IMR-90 (cell line): Measurements from ENCODE around the gene OR2T29.
"Not testable (repeated sequence)": the region's sequence is repeated elsewhere in the genome, so short reads cannot be mapped to it uniquely, and the experiment has no call there.

Source experiments
- CEBPB ChIP-seq: IDR thresholded peaks from 2 replicates; pipeline ENCODE4 v1.6.1; 2012; ENCODE audit warnings: low read depth, low read length, improper control_type of control experiment
- FOS ChIP-seq: fragments of 150-350 bp; IDR thresholded peaks from 2 replicates; pipeline ENCODE4 v1.6.1; 2016; ENCODE audit warnings: low read depth, low read length
- POLR2A ChIP-seq: IDR thresholded peaks from 2 replicates; pipeline ENCODE4 v1.6.1; 2012; ENCODE audit warnings: mild to moderate bottlenecking, low read depth, low read length
- RAD21 ChIP-seq: IDR thresholded peaks from 2 replicates; pipeline ENCODE4 v1.6.1; 2012; ENCODE audit warnings: low read length, improper control_type of control experiment
- RFX5 ChIP-seq: IDR thresholded peaks from 2 replicates; pipeline ENCODE4 v1.8.0; 2012; ENCODE audit warnings: low read depth, mild to moderate bottlenecking, low read length, moderate library complexity
- TF ChIP-seq, protein P1 (sequence below): conservative IDR thresholded peaks from 2 replicates; pipeline ENCODE4 v1.5.1; 2012; ENCODE audit warnings: mild to moderate bottlenecking, low read depth, low read length, improper control_type of control experiment
- TF ChIP-seq, protein P2 (sequence below): fragments of 150-350 bp; IDR thresholded peaks from 2 replicates; pipeline ENCODE4 v1.6.1; 2016; ENCODE audit warnings: low read depth, mild to moderate bottlenecking, low read length, moderate library complexity, borderline replicate concordance

DNA sequence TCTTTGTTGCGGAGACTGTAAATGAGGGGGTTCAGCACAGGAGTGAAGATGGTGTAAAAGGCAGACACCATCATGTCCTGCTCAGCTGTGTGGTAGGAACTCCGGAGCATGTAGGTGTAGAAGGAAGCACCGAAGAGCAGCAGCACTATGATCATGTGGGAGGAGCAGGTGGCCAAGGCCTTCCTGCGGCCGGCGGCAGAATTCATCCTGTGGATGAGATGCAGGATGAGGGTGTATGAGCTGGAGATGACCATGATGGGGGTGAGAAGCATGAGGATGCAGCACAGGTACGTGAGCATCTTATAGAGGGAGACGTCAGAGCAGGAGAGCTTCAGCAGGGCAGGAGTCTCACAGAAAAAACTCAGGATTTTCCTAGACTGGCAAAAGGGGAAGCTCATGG lies 11.3 kb upstream of the OR2T29 start:
- not testable (repeated sequence) for TF ChIP-seq RAD21, POLR2A, RFX5, FOS, CEBPB
- TF ChIP-seq, protein P1, sequence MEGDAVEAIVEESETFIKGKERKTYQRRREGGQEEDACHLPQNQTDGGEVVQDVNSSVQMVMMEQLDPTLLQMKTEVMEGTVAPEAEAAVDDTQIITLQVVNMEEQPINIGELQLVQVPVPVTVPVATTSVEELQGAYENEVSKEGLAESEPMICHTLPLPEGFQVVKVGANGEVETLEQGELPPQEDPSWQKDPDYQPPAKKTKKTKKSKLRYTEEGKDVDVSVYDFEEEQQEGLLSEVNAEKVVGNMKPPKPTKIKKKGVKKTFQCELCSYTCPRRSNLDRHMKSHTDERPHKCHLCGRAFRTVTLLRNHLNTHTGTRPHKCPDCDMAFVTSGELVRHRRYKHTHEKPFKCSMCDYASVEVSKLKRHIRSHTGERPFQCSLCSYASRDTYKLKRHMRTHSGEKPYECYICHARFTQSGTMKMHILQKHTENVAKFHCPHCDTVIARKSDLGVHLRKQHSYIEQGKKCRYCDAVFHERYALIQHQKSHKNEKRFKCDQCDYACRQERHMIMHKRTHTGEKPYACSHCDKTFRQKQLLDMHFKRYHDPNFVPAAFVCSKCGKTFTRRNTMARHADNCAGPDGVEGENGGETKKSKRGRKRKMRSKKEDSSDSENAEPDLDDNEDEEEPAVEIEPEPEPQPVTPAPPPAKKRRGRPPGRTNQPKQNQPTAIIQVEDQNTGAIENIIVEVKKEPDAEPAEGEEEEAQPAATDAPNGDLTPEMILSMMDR, result not testable (repeated sequence)
- TF ChIP-seq, protein P2, sequence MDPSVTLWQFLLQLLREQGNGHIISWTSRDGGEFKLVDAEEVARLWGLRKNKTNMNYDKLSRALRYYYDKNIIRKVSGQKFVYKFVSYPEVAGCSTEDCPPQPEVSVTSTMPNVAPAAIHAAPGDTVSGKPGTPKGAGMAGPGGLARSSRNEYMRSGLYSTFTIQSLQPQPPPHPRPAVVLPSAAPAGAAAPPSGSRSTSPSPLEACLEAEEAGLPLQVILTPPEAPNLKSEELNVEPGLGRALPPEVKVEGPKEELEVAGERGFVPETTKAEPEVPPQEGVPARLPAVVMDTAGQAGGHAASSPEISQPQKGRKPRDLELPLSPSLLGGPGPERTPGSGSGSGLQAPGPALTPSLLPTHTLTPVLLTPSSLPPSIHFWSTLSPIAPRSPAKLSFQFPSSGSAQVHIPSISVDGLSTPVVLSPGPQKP, result not testable (repeated sequence)
